PFSK-1 (cell line): ENCODE data around the gene RNF112.

Experiments used
- FOXP2 ChIP-seq: optimal IDR thresholded peaks from 2 replicates; pipeline ENCODE3; 2011; ENCODE audit warnings: borderline replicate concordance, control low read depth, inconsistent platforms; ENCODE audit not compliant: insufficient read depth; ENCODE audit errors: extremely low read length, extremely low read depth
- POLR2AphosphoS5 ChIP-seq: IDR thresholded peaks from 2 replicates; pipeline ENCODE4 v1.6.1; 2012; ENCODE audit warnings: low read depth, mild to moderate bottlenecking, control low read depth, low read length, moderate library complexity
- REST ChIP-seq, 2 experiments: IDR thresholded peaks; 2 replicates each; pipeline versions ENCODE4 v1.6.1 to v1.8.0; 2011 to 2012; ENCODE audit warnings: low read depth in 2 of 2, low read length in 2 of 2, control low read depth in 1 of 2, inconsistent platforms in 1 of 2, mild to moderate bottlenecking in 1 of 2, moderate library complexity in 1 of 2; ENCODE audit not compliant: insufficient read depth in 1 of 2
- SIN3A ChIP-seq: IDR thresholded peaks from 2 replicates; pipeline ENCODE4 v1.6.1; 2012; ENCODE audit warnings: mild to moderate bottlenecking, low read length, moderate library complexity, borderline replicate concordance; ENCODE audit not compliant: insufficient read depth
- TAF1 ChIP-seq: IDR thresholded peaks from 2 replicates; pipeline ENCODE4 v1.6.1; 2012; ENCODE audit warnings: low read length, control low read depth, borderline replicate concordance; ENCODE audit not compliant: insufficient read depth

RNF112 gene

GRCh38 chr17:19379361-19380065 lies 31.5 kb upstream of the RNF112 start:
- TF ChIP-seq TAF1, result no peak
- TF ChIP-seq FOXP2, result no peak
- no peak for TF ChIP-seq SIN3A
- no peak for TF ChIP-seq REST (IDR thresholded peaks at IDR 0.05; ENCODE audit: insufficient read depth in 1 of 2, low read depth in 2 of 2, low read length in 2 of 2)
- no peak for TF ChIP-seq POLR2AphosphoS5

- TF ChIP-seq TAF1 (no peak), REST (IDR thresholded peaks at IDR 0.05; ENCODE audit: insufficient read depth in 1 of 2, low read depth in 2 of 2, low read length in 2 of 2) (no peak), SIN3A (no peak), FOXP2 (no peak), POLR2AphosphoS5 (no peak)
Observed at GRCh38 chr17:19380481-19381301, 30.3 kb upstream of the RNF112 start.

DNA sequence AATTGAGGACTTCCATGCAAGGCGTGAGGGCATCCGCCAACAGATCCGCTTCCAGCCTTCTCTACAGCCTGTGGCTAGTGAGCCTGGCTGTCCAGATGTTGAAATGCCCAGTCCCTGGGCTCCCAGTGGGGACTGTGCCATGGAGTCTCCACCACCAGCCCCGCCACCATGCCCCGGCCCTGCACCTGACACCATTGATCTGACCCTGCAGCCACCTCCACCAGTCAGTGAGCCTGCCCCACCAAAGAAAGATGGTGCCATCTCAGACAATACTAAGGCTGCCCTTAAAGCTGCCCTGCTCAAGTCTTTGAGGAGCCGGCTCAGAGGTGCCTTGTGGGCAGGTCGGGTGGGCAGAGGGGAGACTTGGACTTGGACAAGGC lies 29.7 kb upstream of the RNF112 start:
- TF ChIP-seq SIN3A, result no peak
- TF ChIP-seq REST (IDR thresholded peaks at IDR 0.05; ENCODE audit: insufficient read depth in 1 of 2, low read depth in 2 of 2, low read length in 2 of 2), result no peak
- no peak for TF ChIP-seq POLR2AphosphoS5
- TF ChIP-seq FOXP2, result no peak
- TF ChIP-seq TAF1, result no peak

GRCh38 chr17:19381741-19382444 lies 29.1 kb upstream of the RNF112 start:
- TF ChIP-seq FOXP2 (no peak), SIN3A (no peak), TAF1 (no peak), REST (IDR thresholded peaks at IDR 0.05; ENCODE audit: insufficient read depth in 1 of 2, low read depth in 2 of 2, low read length in 2 of 2) (no peak), POLR2AphosphoS5 (no peak)
